Hepatocyte (in vitro differentiated cells): Measurements from ENCODE around the gene ANKS1B. TPM values are rescaled to one million over a fixed set of nuclear protein-coding genes. Genes with fewer than 3 reads are reported as not detected.

Experiments
- DNase-seq: peaks from one replicate; pipeline ENCODE4 v3.0.0-alpha.2; 2016; ENCODE audit warnings: low spot score
- H2AFZ ChIP-seq: fragments of 200-600 bp; sonication (generic); 2 replicates; pipeline ENCODE4 v1.6.0; 2016; ENCODE audit warnings: antibody characterized with exemption, mild to moderate bottlenecking
- H3K27ac ChIP-seq: fragments of 200-600 bp; sonication (generic); 2 replicates; pipeline ENCODE4 v1.5.1; 2016; ENCODE audit warnings: mild to moderate bottlenecking
- H3K27me3 ChIP-seq: fragments of 200-600 bp; sonication (generic); 2 replicates; pipeline ENCODE4 v1.6.1; 2016
- H3K36me3 ChIP-seq: fragments of 200-600 bp; sonication (generic); replicated peaks from 2 replicates; pipeline ENCODE4 v1.5.1; 2016; ENCODE audit warnings: low read depth; ENCODE audit not compliant: insufficient read depth
- H3K4me1 ChIP-seq: fragments of 200-600 bp; sonication (generic); 2 replicates; pipeline ENCODE4 v1.5.1; 2016; ENCODE audit warnings: mild to moderate bottlenecking, moderate library complexity; ENCODE audit not compliant: insufficient read depth
- H3K4me2 ChIP-seq: fragments of 200-600 bp; sonication (generic); 2 replicates; pipeline ENCODE4 v1.6.0; 2016
- H3K4me3 ChIP-seq: fragments of 200-600 bp; sonication (generic); 2 replicates; pipeline ENCODE4 v1.5.1; 2016; ENCODE audit warnings: mild to moderate bottlenecking
- H3K79me2 ChIP-seq: fragments of 200-600 bp; sonication (generic); 2 replicates; pipeline ENCODE4 v1.6.0; 2017; ENCODE audit warnings: mild to moderate bottlenecking
- H3K9me2 ChIP-seq: fragments of 200-600 bp; sonication (generic); replicated peaks from 2 replicates; pipeline ENCODE4 v1.6.0; 2017; ENCODE audit warnings: mild to moderate bottlenecking; ENCODE audit not compliant: insufficient read depth
- H3K9me3 ChIP-seq: fragments of 200-600 bp; sonication (generic); 2 replicates; pipeline ENCODE4 v1.5.1; 2016; ENCODE audit warnings: low read depth, mild to moderate bottlenecking
- H4K20me1 ChIP-seq: fragments of 200-600 bp; sonication (generic); 2 replicates; pipeline ENCODE4 v1.6.0; 2016; ENCODE audit warnings: mild to moderate bottlenecking; ENCODE audit not compliant: insufficient read depth, poor library complexity, severe bottlenecking
- CTCF ChIP-seq: fragments of 200-600 bp; sonication (generic); IDR thresholded peaks from 2 replicates; pipeline ENCODE4 v1.5.1; 2016; ENCODE audit warnings: antibody characterized with exemption, mild to moderate bottlenecking; ENCODE audit not compliant: poor library complexity
- EZH2 ChIP-seq: fragments of 200-600 bp; sonication (generic); IDR thresholded peaks from 2 replicates; pipeline ENCODE4 v1.6.1; 2016; ENCODE audit warnings: antibody characterized with exemption, mild to moderate bottlenecking, borderline replicate concordance
- EZH2phosphoT487 ChIP-seq: fragments of 200-600 bp; sonication (generic); IDR thresholded peaks from one replicate; pipeline ENCODE4 v1.6.1; 2018; ENCODE audit warnings: antibody characterized with exemption, mild to moderate bottlenecking, low read depth, moderate library complexity; ENCODE audit not compliant: unreplicated experiment, severe bottlenecking
- WGBS: methylation state at CpG from one replicate; pipeline ENCODE4 v1.1.6; 2016; ENCODE audit warnings: low lambda C conversion rate; ENCODE audit errors: missing lambda C conversion rate; 5-methylcytosine and 5-hydroxymethylcytosine counted together
- polyA plus RNA-seq: library from polyadenylated mRNA; unstranded; fragments of >200 nt; fragmentation: Nextera tagmentation; extraction: Ambion mirVana; gene quantifications from 2 replicates; pipeline ENCODE4 v1.2.1, GENCODE V29; 2016
- total RNA-seq: library from RNA; depleted of rRNA; stranded (reverse); fragments of >200 nt; gene quantifications from 2 replicates; pipeline ENCODE4 v1.2.3, GENCODE V29; 2014

ANKS1B gene
- total and polyA plus RNA-seq, 2 experiments from 2014 or later = 1.6 to 2.2 TPM

GRCh38 chr12:99108924-99109323 lies 875.8 kb downstream of the ANKS1B start:
- Histone ChIP-seq H3K4me1 (no peaks in the 10 kb centered on the region), H3K27ac (no peak overlapping the region), H3K9me3 (no peaks in the 10 kb centered on the region), H3K27me3 (no peaks in the 10 kb centered on the region), H3K36me3 (no peaks in the 10 kb centered on the region), H3K4me2 (no peak overlapping the region), H4K20me1 (no peaks in the 10 kb centered on the region), H3K79me2 (no peaks in the 10 kb centered on the region), H2AFZ (no peak overlapping the region), H3K4me3 (no peak overlapping the region), H3K9me2 (no peaks in the 10 kb centered on the region)
- 78% methylated on average over 2 of the region's 2 CpGs for WGBS
- TF ChIP-seq EZH2phosphoT487 = no peak
- no peak for TF ChIP-seq EZH2
- DNase-seq = no peak

- WGBS = 71% methylated on average over 2 of the region's 2 CpGs
- no peak overlapping the region for H2AFZ ChIP-seq
- H3K4me3 ChIP-seq = no peak overlapping the region
- H3K4me1 ChIP-seq = no peaks in the 10 kb centered on the region
- H3K27ac ChIP-seq = no peak overlapping the region
- H3K4me2 ChIP-seq = no peak overlapping the region
- no peaks in the 10 kb centered on the region for H3K79me2 ChIP-seq
- H3K9me2 ChIP-seq = no peaks in the 10 kb centered on the region
- H3K36me3 ChIP-seq = no peaks in the 10 kb centered on the region
- H3K9me3 ChIP-seq = no peaks in the 10 kb centered on the region
- no peaks in the 10 kb centered on the region for H4K20me1 ChIP-seq
- TF ChIP-seq CTCF (no peak), EZH2 (no peak), EZH2phosphoT487 (no peak)
- no peak for DNase-seq
- no peaks in the 10 kb centered on the region for H3K27me3 ChIP-seq
These were observed 885.0 kb downstream of the ANKS1B start for GRCh38 chr12:99099786-99100185.

- no peak overlapping the region for H3K4me3 ChIP-seq
- no peaks in the 10 kb centered on the region for H3K4me1 ChIP-seq
- H3K79me2 ChIP-seq = no peaks in the 10 kb centered on the region
- H3K9me2 ChIP-seq = no peaks in the 10 kb centered on the region
- TF ChIP-seq EZH2 (no peak), EZH2phosphoT487 (no peak)
- H3K27ac ChIP-seq = no peak overlapping the region
- H4K20me1 ChIP-seq = no peaks in the 10 kb centered on the region
- no peaks in the 10 kb centered on the region for H3K9me3 ChIP-seq
- DNase-seq = no peak
- H2AFZ ChIP-seq = no peak overlapping the region
- no peak overlapping the region for H3K4me2 ChIP-seq
- WGBS = 92% methylated on average over 2 of the region's 2 CpGs
- H3K27me3 ChIP-seq = no peaks in the 10 kb centered on the region
- no peaks in the 10 kb centered on the region for H3K36me3 ChIP-seq
These were observed 887.6 kb downstream of the ANKS1B start for GRCh38 chr12:99097171-99097570.

- H3K36me3 ChIP-seq = no peaks in the 10 kb centered on the region
- 60% methylated on average over 3 of the region's 3 CpGs for WGBS
These were observed 891.6 kb downstream of the ANKS1B start for GRCh38 chr12:99093166-99093565.

More at GRCh38 chr12:99093166-99093565, 891.6 kb downstream of the ANKS1B start:
- DNase-seq = no peak
- no peaks in the 10 kb centered on the region for H3K27me3 ChIP-seq
- H3K27ac ChIP-seq = no peak overlapping the region
- no peaks in the 10 kb centered on the region for H3K9me2 ChIP-seq
- H3K4me2 ChIP-seq = no peak overlapping the region
- no peaks in the 10 kb centered on the region for H3K4me1 ChIP-seq
- no peak overlapping the region for H2AFZ ChIP-seq
- H4K20me1 ChIP-seq = no peaks in the 10 kb centered on the region
- no peaks in the 10 kb centered on the region for H3K79me2 ChIP-seq
- TF ChIP-seq CTCF (no peak), EZH2 (no peak), EZH2phosphoT487 (no peak)
- H3K9me3 ChIP-seq = no peaks in the 10 kb centered on the region
- H3K4me3 ChIP-seq = no peak overlapping the region
